ES-I3 (cell line): ENCODE data around the gene FAM83G.
"Not testable (repeated sequence)": the region's sequence is repeated elsewhere in the genome, so short reads cannot be mapped to it uniquely, and the experiment has no call there.

ENCODE experiments used
- H3K36me3 ChIP-seq: 2 replicates; pipeline ENCODE4 v1.6.1; 2013; ENCODE audit warnings: mild to moderate bottlenecking, low read length, control low read depth, moderate library complexity; ENCODE audit not compliant: insufficient read depth
- H3K4me1 ChIP-seq: 2 replicates; pipeline ENCODE4 v1.6.1; 2013; ENCODE audit warnings: mild to moderate bottlenecking, control low read depth, low read length; ENCODE audit not compliant: insufficient read depth
- H3K9ac ChIP-seq: 2 replicates; pipeline ENCODE4 v1.6.1; 2013; ENCODE audit warnings: low read depth, mild to moderate bottlenecking, low read length, moderate library complexity
- H3K9me3 ChIP-seq: 2 replicates; pipeline ENCODE4 v1.6.1; 2013; ENCODE audit warnings: mild to moderate bottlenecking, low read length, moderate library complexity; ENCODE audit not compliant: control insufficient read depth, insufficient read depth

The FAM83G gene

GRCh38 chr17:19004421-19005136 is at the start of gene FAM83G:
FAM83G (minus strand) TSS chr17:19004764; CDS start chr17:19004041, 723 bp downstream.
- Histone ChIP-seq H3K4me1 (peaks cover 14% of the 10 kb centered on the region), H3K36me3 (peaks cover 9% of the 10 kb centered on the region), H3K9me3 (no peaks in the 10 kb centered on the region), H3K9ac (peak within 1 kb of the TSS; percentile 93)

- H3K36me3 ChIP-seq, H3K9me3 ChIP-seq, H3K4me1 ChIP-seq, H3K9ac ChIP-seq: not testable (repeated sequence)
Observed at GRCh38 chr17:19048826-19049225, 44.3 kb upstream of the FAM83G start.

GRCh38 chr17:19047510-19047909 is 42.9 kb upstream of the FAM83G start:
- H3K4me1 ChIP-seq, H3K9me3 ChIP-seq, H3K36me3 ChIP-seq, H3K9ac ChIP-seq: not testable (repeated sequence)

- not testable (repeated sequence) for H3K4me1 ChIP-seq, H3K9ac ChIP-seq, H3K36me3 ChIP-seq, H3K9me3 ChIP-seq
Observed at GRCh38 chr17:19046782-19047375, 42.3 kb upstream of the FAM83G start, which contains the start of gene GRAP. GRAP (minus strand) TSS chr17:19046957; CDS start chr17:19046926, 31 bp downstream.

GRCh38 chr17:19044643-19045042 is 40.1 kb upstream of the FAM83G start:
- not testable (repeated sequence) for H3K9ac ChIP-seq, H3K9me3 ChIP-seq, H3K4me1 ChIP-seq, H3K36me3 ChIP-seq

GRCh38 chr17:19043032-19043431 is 38.5 kb upstream of the FAM83G start:
- H3K9me3 ChIP-seq, H3K4me1 ChIP-seq, H3K36me3 ChIP-seq, H3K9ac ChIP-seq: not testable (repeated sequence)

GRCh38 chr17:19042369-19042768 is 37.8 kb upstream of the FAM83G start:
- not testable (repeated sequence) for H3K9me3 ChIP-seq, H3K9ac ChIP-seq, H3K4me1 ChIP-seq, H3K36me3 ChIP-seq

GRCh38 chr17:19041871-19042270 is 37.3 kb upstream of the FAM83G start:
- not testable (repeated sequence) for H3K36me3 ChIP-seq, H3K9ac ChIP-seq, H3K9me3 ChIP-seq, H3K4me1 ChIP-seq

- H3K4me1 ChIP-seq, H3K9me3 ChIP-seq, H3K36me3 ChIP-seq, H3K9ac ChIP-seq: not testable (repeated sequence)
Observed at GRCh38 chr17:19040350-19040749, 35.8 kb upstream of the FAM83G start.

- not testable (repeated sequence) for H3K36me3 ChIP-seq, H3K9ac ChIP-seq
Observed at GRCh38 chr17:19038730-19039129, 34.2 kb upstream of the FAM83G start.

GRCh38 chr17:19038007-19038406 is 33.4 kb upstream of the FAM83G start:
- not testable (repeated sequence) for H3K36me3 ChIP-seq, H3K9me3 ChIP-seq, H3K4me1 ChIP-seq, H3K9ac ChIP-seq

More at GRCh38 chr17:19038730-19039129, 34.2 kb upstream of the FAM83G start:
- H3K9me3 ChIP-seq, H3K4me1 ChIP-seq: not testable (repeated sequence)

- H3K4me1 ChIP-seq, H3K36me3 ChIP-seq, H3K9ac ChIP-seq, H3K9me3 ChIP-seq: not testable (repeated sequence)
Observed at GRCh38 chr17:19037547-19037946, 33.0 kb upstream of the FAM83G start.

GRCh38 chr17:19036186-19036585 is 31.6 kb upstream of the FAM83G start:
- not testable (repeated sequence) for H3K9me3 ChIP-seq, H3K4me1 ChIP-seq, H3K9ac ChIP-seq, H3K36me3 ChIP-seq

- H3K9ac ChIP-seq, H3K9me3 ChIP-seq, H3K36me3 ChIP-seq, H3K4me1 ChIP-seq: not testable (repeated sequence)
Observed at GRCh38 chr17:19032377-19032988, 27.9 kb upstream of the FAM83G start.

- H3K9me3 ChIP-seq, H3K36me3 ChIP-seq, H3K9ac ChIP-seq: not testable (repeated sequence)
Observed at GRCh38 chr17:19031729-19032128, 27.2 kb upstream of the FAM83G start.

More at GRCh38 chr17:19031729-19032128, 27.2 kb upstream of the FAM83G start:
- not testable (repeated sequence) for H3K4me1 ChIP-seq
